Thoracic aorta (tissue), 2 donors: Measurements from ENCODE around the gene RPS27L. TPM values are rescaled to one million over a fixed set of nuclear protein-coding genes. Genes with fewer than 3 reads are reported as not detected.

ENCODE experiments used
- total RNA-seq, 2 donors: library from RNA; depleted of rRNA; stranded (reverse); fragments of >200 nt; gene quantifications; one replicate each; pipeline versions ENCODE4 v1.1.0 to v1.2.3, GENCODE V29; 2016

Gene RPS27L
- total RNA-seq, 2 donors from 2014 or later: 40.1 to 120 TPM

Other genes starting within 250 kb of the RPS27L start
- 1,000 to 10,000 TPM in 1 of 2 donors, 100 to 1,000 TPM in 1; 927 to 1,440 TPM for gene TPM1, start 114.7 kb downstream of the RPS27L start, total RNA-seq
- 10 to 100 TPM; 11.6 to 22.4 TPM for gene LACTB, start 35.6 kb downstream of the RPS27L start, total RNA-seq
- gene RAB8B, start 32.1 kb upstream of the RPS27L start, total RNA-seq: 10 to 100 TPM; 55.2 to 64.1 TPM
- 10 to 100 TPM; 16.2 to 22.2 TPM for gene APH1B, start 120.1 kb upstream of the RPS27L start, total RNA-seq
- gene CA12, start 224.4 kb upstream of the RPS27L start, total RNA-seq: 10 to 100 TPM in 1 of 2 donors, 1 to 10 TPM in 1; 8.1 to 26.8 TPM